ENCODE results near the gene CCNI2. TPM values are rescaled to one million over a fixed set of nuclear protein-coding genes. Genes with fewer than 3 reads are reported as not detected.

CCNI2 gene
- total RNA-seq, 3 donors from 2014 or later = 0.98 to 2.0 TPM; not detected in 1

DNA sequence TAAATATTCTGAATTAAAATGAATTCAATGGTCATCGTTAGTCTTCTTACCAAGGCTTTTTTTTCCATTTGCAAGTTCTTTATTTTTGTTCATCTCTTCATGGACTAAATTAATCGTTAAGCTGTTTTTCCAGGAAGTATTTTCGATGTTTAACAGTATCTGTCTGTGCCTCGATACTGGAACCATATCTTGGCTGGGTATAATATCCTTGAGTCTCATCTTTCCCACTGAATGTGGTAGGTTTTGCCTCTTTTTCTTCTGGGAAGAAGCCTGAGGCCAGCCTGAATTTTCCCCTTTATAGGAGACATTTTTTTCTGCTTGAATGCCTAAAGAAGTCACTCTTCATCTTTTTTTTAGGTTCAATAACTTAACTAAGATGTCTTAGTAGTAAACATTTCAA, 33.8 kb downstream of the CCNI2 start:
- no peak for DNase-seq (ENCODE audit: low spot score in 2 of 2)
- H3K36me3 ChIP-seq = no peaks in the 10 kb centered on the region

DNA sequence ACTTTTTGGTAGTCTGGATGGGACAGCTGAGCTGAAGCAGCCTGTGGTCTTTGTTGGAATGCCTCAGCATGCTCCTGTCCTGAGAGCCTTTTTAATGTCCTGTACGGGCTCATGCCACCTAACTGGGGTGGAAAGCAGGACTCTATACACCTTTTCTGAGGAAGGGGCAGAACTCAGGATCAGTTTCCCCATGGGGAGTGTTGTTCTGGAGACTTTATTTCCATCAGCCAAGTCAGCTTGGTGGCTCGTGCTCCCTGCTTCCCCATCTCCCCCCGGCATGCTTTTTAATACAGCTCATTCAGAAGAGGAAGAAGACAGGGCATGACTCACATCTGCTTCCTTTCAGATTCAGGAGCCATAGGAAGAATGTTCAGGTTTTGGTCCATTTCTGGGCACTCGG, 34.9 kb downstream of the CCNI2 start:
- peaks cover 0 to 3% of the 10 kb centered on the region in 2 donors for H3K4me1 ChIP-seq
- TF ChIP-seq, protein P1, sequence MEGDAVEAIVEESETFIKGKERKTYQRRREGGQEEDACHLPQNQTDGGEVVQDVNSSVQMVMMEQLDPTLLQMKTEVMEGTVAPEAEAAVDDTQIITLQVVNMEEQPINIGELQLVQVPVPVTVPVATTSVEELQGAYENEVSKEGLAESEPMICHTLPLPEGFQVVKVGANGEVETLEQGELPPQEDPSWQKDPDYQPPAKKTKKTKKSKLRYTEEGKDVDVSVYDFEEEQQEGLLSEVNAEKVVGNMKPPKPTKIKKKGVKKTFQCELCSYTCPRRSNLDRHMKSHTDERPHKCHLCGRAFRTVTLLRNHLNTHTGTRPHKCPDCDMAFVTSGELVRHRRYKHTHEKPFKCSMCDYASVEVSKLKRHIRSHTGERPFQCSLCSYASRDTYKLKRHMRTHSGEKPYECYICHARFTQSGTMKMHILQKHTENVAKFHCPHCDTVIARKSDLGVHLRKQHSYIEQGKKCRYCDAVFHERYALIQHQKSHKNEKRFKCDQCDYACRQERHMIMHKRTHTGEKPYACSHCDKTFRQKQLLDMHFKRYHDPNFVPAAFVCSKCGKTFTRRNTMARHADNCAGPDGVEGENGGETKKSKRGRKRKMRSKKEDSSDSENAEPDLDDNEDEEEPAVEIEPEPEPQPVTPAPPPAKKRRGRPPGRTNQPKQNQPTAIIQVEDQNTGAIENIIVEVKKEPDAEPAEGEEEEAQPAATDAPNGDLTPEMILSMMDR (IDR thresholded peaks at IDR 0.05) = no peak
- TF ChIP-seq POLR2A (IDR thresholded peaks at IDR 0.05) (no peak), POLR2AphosphoS5 (IDR thresholded peaks at IDR 0.05) (no peak)
- intact Hi-C loops (cut with DNase I; ENCODE audit: low total_unique reads) = loop anchor here (5.0 kb wide), 1 partner anchor 710 kb away; the partner anchor contains the start of gene CSF2
- no peaks in the 10 kb centered on the region for H3K36me3 ChIP-seq
- DNase-seq (ENCODE audit: low spot score in 2 of 2) = no peak
- H3K27ac ChIP-seq = no peak overlapping the region
- no peak overlapping the region for H3K4me3 ChIP-seq
- H3K9me3 ChIP-seq = no peaks in the 10 kb centered on the region
- no peaks in the 10 kb centered on the region for H3K27me3 ChIP-seq

More for the DNA sequence above, 33.8 kb downstream of the CCNI2 start:
- Histone ChIP-seq H3K27ac (no peak overlapping the region), H3K4me1 (peaks cover 0 to 3% of the 10 kb centered on the region in 2 donors), H3K4me3 (no peak overlapping the region), H3K9me3 (no peaks in the 10 kb centered on the region), H3K27me3 (no peaks in the 10 kb centered on the region)
- intact Hi-C loops (cut with DNase I; ENCODE audit: low total_unique reads) = loop anchor here (5.0 kb wide), 1 partner anchor 709 kb away; the partner anchor contains the start of gene CSF2
- TF ChIP-seq, protein P1 (IDR thresholded peaks at IDR 0.05) = no peak
- TF ChIP-seq POLR2A (IDR thresholded peaks at IDR 0.05) = no peak
- no peak for TF ChIP-seq POLR2AphosphoS5 (IDR thresholded peaks at IDR 0.05)

DNA sequence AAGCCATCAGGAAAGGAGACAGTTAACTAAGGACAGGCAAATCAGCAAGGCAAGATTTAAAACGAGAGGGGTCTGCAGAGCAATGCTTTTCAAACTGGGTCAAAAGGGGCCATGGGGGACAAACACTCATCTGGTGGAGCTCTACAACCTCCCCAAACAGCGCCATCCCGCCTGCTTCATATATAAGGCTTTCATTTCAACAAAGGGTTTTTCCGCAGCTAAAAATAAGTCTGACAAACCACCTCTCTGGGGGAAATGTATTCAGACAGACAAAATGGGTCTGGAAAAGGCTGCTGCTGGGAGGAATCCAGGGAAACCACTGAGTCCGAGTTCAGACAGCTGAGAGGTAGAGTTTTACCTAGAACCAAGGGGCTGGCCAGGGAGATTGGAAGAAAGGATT, 38.1 kb downstream of the CCNI2 start:
- Histone ChIP-seq H3K4me1 (no peaks in the 10 kb centered on the region), H3K4me3 (no peak overlapping the region), H3K27ac (no peak overlapping the region), H3K36me3 (no peaks in the 10 kb centered on the region), H3K27me3 (no peaks in the 10 kb centered on the region), H3K9me3 (no peaks in the 10 kb centered on the region)
- DNase-seq (ENCODE audit: low spot score in 2 of 2) = no peak
- intact Hi-C loops (cut with DNase I; ENCODE audit: low total_unique reads) = no loop called here
- TF ChIP-seq POLR2AphosphoS5 (IDR thresholded peaks at IDR 0.05) (no peak), POLR2A (IDR thresholded peaks at IDR 0.05) (no peak)
- TF ChIP-seq, protein P1 (IDR thresholded peaks at IDR 0.05) = no peak

DNA sequence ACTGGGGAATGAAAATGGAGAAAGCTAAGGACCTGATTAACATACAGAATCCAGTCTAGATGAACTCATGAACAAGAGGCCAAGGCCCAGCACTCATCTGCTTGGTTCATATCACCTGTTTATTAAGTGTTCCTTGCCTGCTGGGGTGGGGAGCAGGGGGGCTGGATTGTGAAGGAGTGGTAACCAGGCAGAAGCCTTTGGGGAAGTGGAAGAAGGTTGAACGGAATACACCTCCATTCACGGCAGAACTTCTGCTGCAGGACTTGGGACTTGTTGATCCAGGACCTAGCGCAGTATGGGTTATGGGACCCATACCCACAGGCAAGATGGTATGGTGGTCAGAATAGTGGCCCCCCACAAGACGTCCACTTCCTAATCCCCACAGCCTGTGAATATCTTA, 38.6 kb downstream of the CCNI2 start:
- no peaks in the 10 kb centered on the region for H3K36me3 ChIP-seq
- intact Hi-C loops (cut with DNase I; ENCODE audit: low total_unique reads) = no loop called here
- no peak for DNase-seq (ENCODE audit: low spot score in 2 of 2)
- H3K9me3 ChIP-seq = no peaks in the 10 kb centered on the region
- H3K27ac ChIP-seq = no peak overlapping the region
- no peak overlapping the region for H3K4me3 ChIP-seq
- TF ChIP-seq, protein P1 (IDR thresholded peaks at IDR 0.05) = no peak
- TF ChIP-seq POLR2AphosphoS5 (IDR thresholded peaks at IDR 0.05) (no peak), POLR2A (IDR thresholded peaks at IDR 0.05) (no peak)
- H3K27me3 ChIP-seq = no peaks in the 10 kb centered on the region
- H3K4me1 ChIP-seq = no peaks in the 10 kb centered on the region

DNA sequence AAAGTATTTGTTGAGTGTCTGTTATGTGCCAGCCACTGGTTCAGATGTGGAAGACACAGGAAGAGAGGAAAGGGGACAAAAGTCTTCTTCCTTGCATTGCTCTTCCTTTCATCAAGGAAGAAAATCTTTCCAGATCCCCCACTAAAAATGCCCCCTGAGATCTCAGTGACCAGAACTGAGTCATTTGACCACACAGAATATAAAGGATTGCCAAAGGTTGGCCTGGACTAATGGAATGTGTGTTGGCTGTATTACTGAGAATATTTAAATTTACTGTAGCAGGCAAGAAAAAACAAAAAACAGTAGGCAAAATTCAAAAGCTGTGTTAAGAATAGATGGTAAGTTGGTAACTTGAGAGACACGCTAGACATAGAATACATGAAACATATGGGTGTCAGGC, 39.9 kb downstream of the CCNI2 start:
- Histone ChIP-seq H3K9me3 (no peaks in the 10 kb centered on the region), H3K27ac (no peak overlapping the region), H3K36me3 (no peaks in the 10 kb centered on the region), H3K4me3 (no peak overlapping the region), H3K27me3 (no peaks in the 10 kb centered on the region), H3K4me1 (no peaks in the 10 kb centered on the region)
- TF ChIP-seq POLR2AphosphoS5 (IDR thresholded peaks at IDR 0.05) (no peak), POLR2A (IDR thresholded peaks at IDR 0.05) (no peak)
- TF ChIP-seq, protein P1 (IDR thresholded peaks at IDR 0.05) = no peak
- intact Hi-C loops (cut with DNase I; ENCODE audit: low total_unique reads) = no loop called here
- no peak for DNase-seq (ENCODE audit: low spot score in 2 of 2)
